Subcutaneous abdominal adipose tissue (tissue), 5 donors: ENCODE results near the gene ART1.

ENCODE experiments used
- H3K27ac ChIP-seq: one replicate; pipeline ENCODE4 v1.7.0; 2013; ENCODE audit warnings: low read depth, mild to moderate bottlenecking, inconsistent platforms, low read length, moderate library complexity
- H3K27me3 ChIP-seq, 5 donors: one replicate each; pipeline ENCODE4 v1.7.0; 2013; ENCODE audit warnings: low read length in 5 of 5, inconsistent platforms in 1 of 5; ENCODE audit not compliant: control insufficient read depth in 5 of 5, insufficient read depth in 4 of 5
- H3K36me3 ChIP-seq, 5 donors: one replicate each; pipeline ENCODE4 v1.7.0; 2013; ENCODE audit warnings: low read length in 5 of 5; ENCODE audit not compliant: control insufficient read depth in 5 of 5, insufficient read depth in 5 of 5
- H3K4me1 ChIP-seq, 5 donors: one replicate each; pipeline ENCODE4 v1.7.0; 2013; ENCODE audit warnings: low read length in 5 of 5, mild to moderate bottlenecking in 3 of 5, moderate library complexity in 1 of 5; ENCODE audit not compliant: control insufficient read depth in 5 of 5, insufficient read depth in 5 of 5
- H3K4me3 ChIP-seq, 5 donors: one replicate each; pipeline ENCODE4 v1.7.0; 2013; ENCODE audit warnings: low read length in 5 of 5, low read depth in 1 of 5
- H3K9ac ChIP-seq, 5 donors: one replicate each; pipeline ENCODE4 v1.7.0; 2013; ENCODE audit warnings: low read length in 5 of 5, mild to moderate bottlenecking in 4 of 5, moderate library complexity in 3 of 5
- H3K9me3 ChIP-seq, 5 donors: one replicate each; pipeline ENCODE4 v1.7.0; 2013; ENCODE audit warnings: low read length in 5 of 5; ENCODE audit not compliant: control insufficient read depth in 5 of 5
- donor health status: healthy.
- donor health status: healthy.
- donor health status: healthy.
- donor health status: healthy.
- donor health status: healthy.

The ART1 gene

DNA sequence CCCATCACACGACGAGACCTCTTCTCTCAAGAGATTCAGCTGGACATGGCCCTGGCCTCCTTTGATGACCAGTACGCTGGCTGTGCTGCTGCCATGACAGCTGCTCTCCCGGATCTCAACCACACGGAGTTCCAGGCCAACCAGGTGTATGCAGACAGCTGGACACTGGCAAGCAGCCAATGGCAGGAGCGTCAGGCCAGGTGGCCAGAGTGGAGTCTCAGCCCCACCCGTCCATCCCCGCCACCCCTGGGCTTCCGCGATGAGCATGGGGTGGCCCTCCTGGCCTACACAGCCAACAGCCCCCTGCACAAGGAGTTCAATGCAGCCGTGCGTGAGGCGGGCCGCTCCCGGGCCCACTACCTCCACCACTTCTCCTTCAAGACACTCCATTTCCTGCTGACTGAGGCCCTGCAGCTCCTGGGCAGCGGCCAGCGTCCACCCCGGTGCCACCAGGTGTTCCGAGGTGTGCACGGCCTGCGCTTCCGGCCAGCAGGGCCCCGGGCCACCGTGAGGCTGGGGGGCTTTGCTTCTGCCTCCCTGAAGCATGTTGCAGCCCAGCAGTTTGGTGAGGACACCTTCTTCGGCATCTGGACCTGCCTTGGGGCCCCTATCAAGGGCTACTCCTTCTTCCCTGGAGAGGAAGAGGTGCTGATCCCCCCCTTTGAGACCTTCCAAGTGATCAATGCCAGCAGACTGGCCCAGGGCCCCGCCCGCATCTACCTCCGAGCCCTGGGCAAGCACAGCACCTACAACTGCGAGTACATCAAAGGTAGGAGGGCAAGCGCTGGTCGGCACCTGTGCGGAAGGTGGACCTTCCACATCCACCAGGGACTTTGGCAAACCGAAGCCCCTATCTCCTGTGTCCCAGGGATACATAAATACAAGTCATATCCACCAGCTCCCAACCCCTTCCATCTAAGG lies 14.9 kb downstream of the ART1 start:
- Histone ChIP-seq H3K4me1 (no peaks in the 10 kb centered on the region), H3K27ac (no peak overlapping the region), H3K4me3 (no peak overlapping the region), H3K9me3 (no peaks in the 10 kb centered on the region), H3K36me3 (peaks cover 0 to 7% (median 3%) of the 10 kb centered on the region in 5 donors), H3K27me3 (peaks cover 0 to 3% (median 0%) of the 10 kb centered on the region in 5 donors), H3K9ac (no peak overlapping the region)

DNA sequence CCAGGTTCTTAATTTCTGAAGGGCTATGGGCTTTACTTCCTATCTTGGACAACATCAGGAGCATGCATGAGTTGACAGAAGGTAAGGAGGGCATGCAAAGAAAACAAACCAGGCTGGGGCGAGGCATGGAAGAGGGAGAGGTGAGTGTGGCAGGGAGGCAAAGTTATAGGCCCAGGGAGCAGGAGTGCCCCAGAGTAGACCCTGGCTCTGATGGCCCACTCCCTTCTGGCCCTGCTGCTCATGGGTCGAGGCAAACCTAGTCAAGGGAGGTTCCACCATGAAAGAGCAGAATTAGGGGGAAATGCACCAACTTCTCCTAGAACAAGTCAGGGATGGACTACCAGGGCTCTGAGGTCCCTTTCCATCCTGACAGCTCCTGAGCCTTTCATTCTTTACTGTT lies 16.0 kb downstream of the ART1 start:
- Histone ChIP-seq H3K36me3 (peaks cover 0 to 18% (median 10%) of the 10 kb centered on the region in 5 donors), H3K4me1 (peaks cover 0 to 5% (median 0%) of the 10 kb centered on the region in 5 donors), H3K27me3 (no peaks in the 10 kb centered on the region), H3K27ac (no peak overlapping the region), H3K9me3 (no peaks in the 10 kb centered on the region), H3K9ac (no peak overlapping the region), H3K4me3 (no peak overlapping the region)

DNA sequence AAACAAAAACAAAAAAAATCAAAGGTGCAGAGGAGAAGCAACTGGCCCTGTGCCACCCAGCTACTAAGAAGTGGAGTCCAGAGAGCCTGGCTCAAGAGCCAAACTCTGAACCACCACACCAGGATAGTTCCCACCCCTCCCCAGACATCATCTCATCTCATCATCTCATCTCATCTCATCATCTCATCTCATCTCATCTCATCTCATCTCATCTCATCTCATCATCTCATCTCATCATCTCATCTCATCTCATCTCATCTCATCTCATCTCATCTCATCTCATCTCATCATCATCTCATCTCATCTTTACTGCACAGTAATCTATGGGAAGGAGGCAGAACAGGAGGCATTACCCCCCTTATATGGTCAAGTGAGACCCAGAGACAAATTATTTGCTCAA lies 17.9 kb downstream of the ART1 start:
- no peak overlapping the region for H3K9ac ChIP-seq
- peaks cover 0 to 5% (median 0%) of the 10 kb centered on the region in 5 donors for H3K4me1 ChIP-seq

GRCh38 chr11:3664032-3664630 lies 19.2 kb downstream of the ART1 start:
- no peak overlapping the region for H3K9ac ChIP-seq
- H3K9me3 ChIP-seq = no peaks in the 10 kb centered on the region
- H3K27ac ChIP-seq = no peak overlapping the region
- no peaks in the 10 kb centered on the region for H3K27me3 ChIP-seq
- no peak overlapping the region for H3K4me3 ChIP-seq
- H3K36me3 ChIP-seq = peaks cover 0 to 47% (median 34%) of the 10 kb centered on the region in 5 donors
- peaks cover 0 to 5% (median 0%) of the 10 kb centered on the region in 5 donors for H3K4me1 ChIP-seq

More for the DNA sequence above, 17.9 kb downstream of the ART1 start:
- H3K27ac ChIP-seq = no peak overlapping the region
- no peak overlapping the region for H3K4me3 ChIP-seq
- peaks cover 0 to 37% (median 26%) of the 10 kb centered on the region in 5 donors for H3K36me3 ChIP-seq
- no peaks in the 10 kb centered on the region for H3K27me3 ChIP-seq
- no peaks in the 10 kb centered on the region for H3K9me3 ChIP-seq

GRCh38 chr11:3665336-3666022 lies 20.6 kb downstream of the ART1 start:
- H3K9me3 ChIP-seq = no peaks in the 10 kb centered on the region
- H3K4me1 ChIP-seq = peaks cover 0 to 5% (median 0%) of the 10 kb centered on the region in 5 donors
- H3K36me3 ChIP-seq = peaks cover 0 to 57% (median 46%) of the 10 kb centered on the region in 5 donors
- no peak overlapping the region for H3K9ac ChIP-seq
- H3K27me3 ChIP-seq = no peaks in the 10 kb centered on the region
- H3K27ac ChIP-seq = no peak overlapping the region
- H3K4me3 ChIP-seq = no peak overlapping the region

- no peak overlapping the region for H3K4me3 ChIP-seq
- no peaks in the 10 kb centered on the region for H3K9me3 ChIP-seq
- H3K27me3 ChIP-seq = no peaks in the 10 kb centered on the region
- H3K27ac ChIP-seq = no peak overlapping the region
- no peak overlapping the region for H3K9ac ChIP-seq
- H3K4me1 ChIP-seq = peaks cover 0 to 5% (median 0%) of the 10 kb centered on the region in 5 donors
- peaks cover 0 to 62% (median 50%) of the 10 kb centered on the region in 5 donors for H3K36me3 ChIP-seq
Observed at GRCh38 chr11:3666023-3666530, 21.1 kb downstream of the ART1 start.

DNA sequence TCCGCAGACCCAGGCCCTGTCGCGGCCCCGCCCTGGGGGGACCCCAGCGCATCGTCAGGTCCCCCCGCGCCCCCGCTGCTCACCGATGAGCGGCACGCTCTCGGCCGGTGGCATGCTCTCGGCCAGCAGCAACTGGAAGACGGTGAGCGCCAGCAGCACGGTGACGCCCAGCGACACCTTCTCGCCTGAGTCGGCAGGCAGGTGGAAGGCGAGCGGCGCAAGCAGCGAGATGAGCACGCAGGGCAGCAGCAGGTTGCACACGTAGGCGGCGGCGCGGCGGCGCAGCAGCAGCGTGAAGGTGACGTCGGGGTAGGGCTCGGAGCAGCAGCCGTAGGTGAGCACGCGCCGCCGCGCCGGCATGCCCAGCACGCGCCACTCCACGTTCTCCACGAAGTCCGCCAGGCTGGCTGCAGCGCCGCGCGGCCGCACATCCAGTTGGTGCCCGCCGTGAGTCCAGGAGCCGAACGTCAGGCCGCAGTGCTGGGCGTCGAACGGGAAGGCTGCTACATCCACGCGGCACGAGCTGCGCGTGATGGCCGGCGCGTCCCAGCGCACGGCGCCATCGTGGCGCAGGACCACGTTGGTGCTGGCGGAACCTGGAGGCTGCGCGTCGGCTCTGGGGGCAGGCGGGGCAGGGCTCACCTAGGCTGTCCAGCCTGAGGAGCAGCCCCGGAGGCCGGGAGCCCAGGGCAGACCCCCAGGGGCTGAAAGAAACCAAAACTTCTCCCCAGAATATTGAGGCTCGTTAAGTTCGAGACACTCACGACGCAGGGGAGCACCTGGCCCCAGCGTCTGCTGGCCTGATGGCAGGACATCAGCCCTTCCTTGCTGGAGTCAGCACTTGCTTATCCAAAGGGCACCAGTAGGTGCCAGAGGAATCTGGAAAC lies 22.5 kb downstream of the ART1 start:
- no peaks in the 10 kb centered on the region for H3K27me3 ChIP-seq
- no peak overlapping the region for H3K9ac ChIP-seq
- H3K4me1 ChIP-seq = peaks cover 0 to 5% (median 0%) of the 10 kb centered on the region in 5 donors
- H3K9me3 ChIP-seq = no peaks in the 10 kb centered on the region
- H3K27ac ChIP-seq = no peak overlapping the region
- peaks cover 0 to 75% (median 63%) of the 10 kb centered on the region in 5 donors for H3K36me3 ChIP-seq
- H3K4me3 ChIP-seq = no peak overlapping the region

DNA sequence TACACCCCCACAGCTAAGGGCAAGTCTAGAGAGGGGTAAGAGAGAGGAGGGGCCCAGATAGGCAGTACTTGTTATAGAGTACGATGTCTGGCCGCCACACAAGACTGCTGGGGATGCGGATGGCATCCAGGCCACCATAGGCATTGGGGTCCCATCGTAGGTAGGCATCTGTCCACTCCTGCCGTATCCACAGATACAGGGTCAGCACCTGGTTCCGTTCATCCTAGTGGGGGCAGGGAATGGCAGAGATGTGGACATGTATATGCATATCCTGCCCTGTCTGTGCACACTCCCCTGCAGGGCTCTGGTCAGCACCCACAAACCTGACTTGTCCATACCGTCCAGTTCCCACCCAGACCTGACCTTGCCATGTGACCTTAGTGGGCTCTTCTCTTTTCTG lies 24.2 kb downstream of the ART1 start:
- Histone ChIP-seq H3K27ac (no peak overlapping the region), H3K36me3 (peaks cover under 1 to 91% (median 72%) of the 10 kb centered on the region in 5 donors), H3K27me3 (no peaks in the 10 kb centered on the region), H3K9me3 (no peaks in the 10 kb centered on the region), H3K9ac (no peak overlapping the region), H3K4me3 (no peak overlapping the region), H3K4me1 (peaks cover 0 to 5% (median 0%) of the 10 kb centered on the region in 5 donors)

- H3K9ac ChIP-seq = no peak overlapping the region
- peaks cover 6 to 92% (median 79%) of the 10 kb centered on the region in 5 donors for H3K36me3 ChIP-seq
- no peaks in the 10 kb centered on the region for H3K27me3 ChIP-seq
- H3K27ac ChIP-seq = no peak overlapping the region
- peaks cover 0 to 5% (median 0%) of the 10 kb centered on the region in 5 donors for H3K4me1 ChIP-seq
- no peaks in the 10 kb centered on the region for H3K9me3 ChIP-seq
- no peak overlapping the region for H3K4me3 ChIP-seq
Observed at GRCh38 chr11:3669742-3670183, 24.8 kb downstream of the ART1 start.
